ENCODE data around the gene ITGA4.

Gene ITGA4

GRCh38 chr2:181457741-181458425 is 697 bp downstream of the ITGA4 start:
- peak overlapping the region; percentile 93 for H3K4me2 ChIP-seq (ENCODE audit: low read depth, low read length, poor library complexity, severe bottlenecking)
- H3K9me2 ChIP-seq (replicated peaks; ENCODE audit: insufficient read depth, low read length), result no peaks in the 10 kb centered on the region
- no peak for TF ChIP-seq EZH2phosphoT487 (conservative IDR thresholded peaks at IDR 0.05; ENCODE audit: low read length)
- no peak for TF ChIP-seq CTCF (IDR thresholded peaks at IDR 0.05; ENCODE audit: insufficient read depth, low read length, poor library complexity, severe bottlenecking)
- peak overlapping the region; percentile 83 for H3K9ac ChIP-seq (ENCODE audit: low read length)
- H3K79me2 ChIP-seq (ENCODE audit: insufficient read depth, low read length), result peaks cover 53% of the 10 kb centered on the region
- no peaks in the 10 kb centered on the region for H4K20me1 ChIP-seq (ENCODE audit: low read depth, low read length)
- no peaks in the 10 kb centered on the region for H3K9me3 ChIP-seq (ENCODE audit: insufficient read depth, low read length)
- 0 out of 2 replicates have a peak, but pooled peaks cover 4% of the 10 kb centered on the region for H3K36me3 ChIP-seq (ENCODE audit: low read length)
- H3F3A ChIP-seq (ENCODE audit: insufficient read depth), result peaks cover 9% of the 10 kb centered on the region; the same call in 1 of the 2 replicates
- peak overlapping the region; percentile 95 for H3K27ac ChIP-seq (ENCODE audit: low read depth, low read length)
- peak overlapping the region; percentile 82 for H2AFZ ChIP-seq (ENCODE audit: low read depth, low read length, severe bottlenecking)
- peak overlapping the region; percentile 77 for H3K4me3 ChIP-seq (ENCODE audit: insufficient read depth, low read length, poor library complexity, severe bottlenecking)
- H3K27me3 ChIP-seq (ENCODE audit: low read length), result no peaks in the 10 kb centered on the region

- Histone ChIP-seq H3K27ac (ENCODE audit: low read depth, low read length) (peak overlapping the region; percentile 95), H4K20me1 (ENCODE audit: low read depth, low read length) (no peaks in the 10 kb centered on the region), H3K9ac (ENCODE audit: low read length) (peak overlapping the region; percentile 83), H3K4me3 (ENCODE audit: insufficient read depth, low read length, poor library complexity, severe bottlenecking) (peak overlapping the region; percentile 77), H3K9me3 (ENCODE audit: insufficient read depth, low read length) (no peaks in the 10 kb centered on the region), H2AFZ (ENCODE audit: low read depth, low read length, severe bottlenecking) (no peak overlapping the region), H3F3A (ENCODE audit: insufficient read depth) (peaks cover 9% of the 10 kb centered on the region; the same call in 1 of the 2 replicates), H3K79me2 (ENCODE audit: insufficient read depth, low read length) (peaks cover 63% of the 10 kb centered on the region), H3K4me2 (ENCODE audit: low read depth, low read length, poor library complexity, severe bottlenecking) (peak overlapping the region; percentile 93), H3K9me2 (replicated peaks; ENCODE audit: insufficient read depth, low read length) (no peaks in the 10 kb centered on the region), H3K36me3 (ENCODE audit: low read length) (0 out of 2 replicates have a peak, but pooled peaks cover 4% of the 10 kb centered on the region), H3K27me3 (ENCODE audit: low read length) (no peaks in the 10 kb centered on the region)
- TF ChIP-seq EZH2phosphoT487 (conservative IDR thresholded peaks at IDR 0.05; ENCODE audit: low read length), result no peak
Measured at GRCh38 chr2:181458871-181459270, 1.7 kb downstream of the ITGA4 start.

- peak overlapping the region; percentile 93 for H3K4me2 ChIP-seq (ENCODE audit: low read depth, low read length, poor library complexity, severe bottlenecking)
- no peaks in the 10 kb centered on the region for H3K27me3 ChIP-seq (ENCODE audit: low read length)
- no peak overlapping the region for H2AFZ ChIP-seq (ENCODE audit: low read depth, low read length, severe bottlenecking)
- no peaks in the 10 kb centered on the region for H3K9me2 ChIP-seq (replicated peaks; ENCODE audit: insufficient read depth, low read length)
- peaks cover 71% of the 10 kb centered on the region for H3K79me2 ChIP-seq (ENCODE audit: insufficient read depth, low read length)
- no peaks in the 10 kb centered on the region for H3K9me3 ChIP-seq (ENCODE audit: insufficient read depth, low read length)
- H3K27ac ChIP-seq (ENCODE audit: low read depth, low read length), result peak overlapping the region; percentile 95; the same call in 1 of the 2 replicates
- H3F3A ChIP-seq (ENCODE audit: insufficient read depth), result peaks cover 9% of the 10 kb centered on the region; the same call in 1 of the 2 replicates
- H4K20me1 ChIP-seq (ENCODE audit: low read depth, low read length), result no peaks in the 10 kb centered on the region
- H3K4me3 ChIP-seq (ENCODE audit: insufficient read depth, low read length, poor library complexity, severe bottlenecking), result peak overlapping the region; percentile 77
- peak overlapping the region; percentile 83 for H3K9ac ChIP-seq (ENCODE audit: low read length)
- TF ChIP-seq CTCF (IDR thresholded peaks at IDR 0.05; ENCODE audit: insufficient read depth, low read length, poor library complexity, severe bottlenecking) (no peak), EZH2phosphoT487 (conservative IDR thresholded peaks at IDR 0.05; ENCODE audit: low read length) (no peak)
- 0 out of 2 replicates have a peak, but pooled peaks cover 4% of the 10 kb centered on the region for H3K36me3 ChIP-seq (ENCODE audit: low read length)
Measured at GRCh38 chr2:181459621-181460021, 2.4 kb downstream of the ITGA4 start.

All from SU-DHL-6 (cell line).